Neural progenitor cell (in vitro differentiated cells): ENCODE data around the gene ARHGAP45. TPM values are rescaled to one million over a fixed set of nuclear protein-coding genes. Genes with fewer than 3 reads are reported as not detected.
A peak's percentile ranks its signal among the peaks of the same experiment; 100 is the strongest.

ENCODE experiments used
- DNase-seq: peaks from one replicate; pipeline ENCODE4 v3.0.0-alpha.2; 2016; ENCODE audit warnings: low spot score
- H2AFZ ChIP-seq: fragments of 200-600 bp; sonication (generic); replicated peaks from 2 replicates; pipeline ENCODE4 v1.6.1; 2016; ENCODE audit warnings: antibody characterized with exemption
- H3F3A ChIP-seq: fragments of 200-600 bp; sonication (generic); 2 replicates; pipeline ENCODE4 v1.6.1; 2016; ENCODE audit warnings: antibody characterized with exemption, low read depth
- H3K27ac ChIP-seq: fragments of 200-600 bp; sonication (generic); 2 replicates; pipeline ENCODE4 v1.5.1; 2016; ENCODE audit warnings: mild to moderate bottlenecking
- H3K27me3 ChIP-seq: fragments of 200-600 bp; sonication (generic); 2 replicates; pipeline ENCODE4 v1.6.1; 2016; ENCODE audit warnings: mild to moderate bottlenecking, moderate library complexity
- H3K36me3 ChIP-seq: fragments of 200-600 bp; sonication (generic); 2 replicates; pipeline ENCODE4 v1.5.1; 2016
- H3K4me1 ChIP-seq: fragments of 200-600 bp; sonication (generic); 2 replicates; pipeline ENCODE4 v1.6.1; 2016; ENCODE audit warnings: mixed run types
- H3K4me2 ChIP-seq: fragments of 200-600 bp; sonication (generic); 2 replicates; pipeline ENCODE4 v1.6.1; 2016
- H3K4me3 ChIP-seq: fragments of 200-600 bp; sonication (generic); 2 replicates; pipeline ENCODE4 v1.5.1; 2016
- H3K79me2 ChIP-seq: fragments of 200-600 bp; sonication (generic); 2 replicates; pipeline ENCODE4 v1.6.1; 2016; ENCODE audit warnings: low read depth
- H3K9ac ChIP-seq: fragments of 200-600 bp; sonication (generic); 2 replicates; pipeline ENCODE4 v1.6.1; 2016
- H3K9me3 ChIP-seq: fragments of 200-600 bp; sonication (generic); 2 replicates; pipeline ENCODE4 v1.5.1; 2016; ENCODE audit warnings: low read depth
- H4K20me1 ChIP-seq: fragments of 200-600 bp; sonication (generic); 2 replicates; pipeline ENCODE4 v1.6.1; 2016; ENCODE audit warnings: low read depth
- H3K27ac Mint-ChIP-seq: 3 replicates; pipeline ENCODE4 v1.8.0; 2021; ENCODE audit warnings: mixed read lengths
- H3K27me3 Mint-ChIP-seq: 2 replicates; pipeline ENCODE4 v1.8.0; 2022; ENCODE audit warnings: low read depth, mild to moderate bottlenecking, inconsistent platforms, moderate library complexity, mixed read lengths; ENCODE audit not compliant: insufficient read depth
- H3K36me3 Mint-ChIP-seq: 3 replicates; pipeline ENCODE4 v1.8.0; 2021; ENCODE audit warnings: mixed read lengths
- H3K4me1 Mint-ChIP-seq: 3 replicates; pipeline ENCODE4 v1.8.0; 2021; ENCODE audit warnings: mixed read lengths
- H3K4me3 Mint-ChIP-seq: 3 replicates; pipeline ENCODE4 v1.8.0; 2021; ENCODE audit warnings: mild to moderate bottlenecking, moderate library complexity, mixed read lengths
- H3K9me3 Mint-ChIP-seq: 3 replicates; pipeline ENCODE4 v1.8.0; 2020; ENCODE audit warnings: mixed read lengths
- CTCF ChIP-seq: fragments of 200-600 bp; sonication (generic); IDR thresholded peaks from 2 replicates; pipeline ENCODE4 v1.5.1; 2017; ENCODE audit warnings: antibody characterized with exemption, mild to moderate bottlenecking
- EZH2 ChIP-seq: fragments of 200-600 bp; sonication (generic); IDR thresholded peaks from 2 replicates; pipeline ENCODE4 v1.6.1; 2017; ENCODE audit warnings: antibody characterized with exemption, mild to moderate bottlenecking, moderate library complexity
- EZH2phosphoT487 ChIP-seq: fragments of 200-600 bp; sonication (generic); IDR thresholded peaks from 2 replicates; pipeline ENCODE4 v1.6.1; 2017; ENCODE audit warnings: antibody characterized with exemption
- total RNA-seq: library from RNA; depleted of rRNA; stranded (reverse); fragments of >200 nt; gene quantifications from 2 replicates; pipeline ENCODE4 v1.2.3, GENCODE V29; 2015; ENCODE audit warnings: low replicate concordance

ARHGAP45 gene
- total RNA-seq, 1 donor from 2014 or later, result 9.6 TPM

DNA sequence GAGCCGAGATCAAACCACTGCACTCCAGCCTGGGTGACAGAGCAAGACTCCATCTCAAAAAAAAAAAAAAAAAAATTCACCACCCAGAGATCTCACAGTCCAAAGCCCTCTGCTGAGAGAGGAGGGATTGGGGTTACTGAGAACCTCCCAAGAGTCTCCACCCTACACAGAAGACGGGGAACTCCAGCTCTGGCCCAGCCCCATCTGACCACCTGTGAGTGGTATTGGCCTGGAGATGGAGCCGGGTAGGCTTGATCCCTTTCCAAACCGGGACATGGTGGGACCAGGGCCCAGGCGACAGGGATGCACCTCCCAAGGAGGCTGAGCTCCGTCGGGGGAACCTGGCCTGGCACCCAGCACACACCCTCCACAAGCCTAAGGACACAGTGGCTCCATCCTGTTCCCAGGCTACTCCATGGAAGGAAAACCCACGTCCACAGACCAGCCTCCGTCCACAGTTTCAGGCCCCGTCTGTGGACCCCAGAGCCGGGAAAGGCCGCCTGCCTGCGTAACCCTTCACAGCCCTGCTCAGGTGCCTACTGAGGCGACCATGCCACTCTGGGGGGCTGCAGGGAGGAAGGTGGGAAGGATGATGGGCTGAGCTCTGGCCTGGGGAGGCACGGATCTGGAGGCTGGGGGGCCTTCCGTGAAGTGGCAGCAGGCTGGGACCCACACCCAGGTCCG is 47.9 kb upstream of the ARHGAP45 start:
- no peak overlapping the region for H3K27ac ChIP-seq
- peaks cover 39% of the 10 kb centered on the region for H3K4me1 Mint-ChIP-seq
- peaks cover 67% of the 10 kb centered on the region for H3K79me2 ChIP-seq
- peaks cover 21% of the 10 kb centered on the region for H3F3A ChIP-seq
- no peaks in the 10 kb centered on the region for H3K9me3 Mint-ChIP-seq
- no peak overlapping the region for H2AFZ ChIP-seq
- peak overlapping the region; percentile 97 for H3K4me2 ChIP-seq
- H3K36me3 ChIP-seq, result no peaks in the 10 kb centered on the region
- DNase-seq, result no peak
- peak overlapping the region; percentile 97 for H3K4me3 ChIP-seq
- H3K27me3 ChIP-seq, result no peaks in the 10 kb centered on the region
- no peak overlapping the region for H3K27ac Mint-ChIP-seq
- no peaks in the 10 kb centered on the region for H3K36me3 Mint-ChIP-seq
- peak overlapping the region; percentile 39 for H3K9ac ChIP-seq
- H3K9me3 ChIP-seq, result no peaks in the 10 kb centered on the region
- H3K27me3 Mint-ChIP-seq, result peaks cover 8% of the 10 kb centered on the region
- H3K4me1 ChIP-seq, result peaks cover 21% of the 10 kb centered on the region
- peak overlapping the region; percentile 91 for H3K4me3 Mint-ChIP-seq
- peaks cover 64% of the 10 kb centered on the region for H4K20me1 ChIP-seq
- TF ChIP-seq EZH2, result no peak
- TF ChIP-seq CTCF, result no peak
- TF ChIP-seq EZH2phosphoT487, result no peak

DNA sequence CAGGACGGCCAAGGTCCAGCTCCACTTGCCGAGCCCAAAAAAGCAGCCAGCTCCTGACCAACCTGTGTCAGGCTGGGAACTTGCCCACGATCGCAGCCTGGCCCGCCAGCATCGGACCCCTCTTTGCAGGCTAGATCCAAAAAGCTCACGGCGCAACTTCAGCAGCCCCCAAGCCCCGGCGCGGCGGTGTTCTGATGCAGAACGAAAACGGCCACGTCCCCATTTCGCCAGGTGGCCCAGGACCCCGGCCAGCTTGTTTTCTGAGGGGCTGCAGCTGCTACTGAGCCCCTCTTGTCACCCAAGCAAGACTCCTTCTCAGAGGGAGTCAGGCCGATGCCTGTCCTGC is 47.4 kb upstream of the ARHGAP45 start:
- Histone ChIP-seq H3K4me1 (peaks cover 21% of the 10 kb centered on the region), H4K20me1 (peaks cover 60% of the 10 kb centered on the region), H3K9ac (peak overlapping the region; percentile 85), H3F3A (peaks cover 21% of the 10 kb centered on the region), H3K9me3 (no peaks in the 10 kb centered on the region), H3K27me3 (no peaks in the 10 kb centered on the region), H3K36me3 (no peaks in the 10 kb centered on the region), H2AFZ (no peak overlapping the region), H3K4me2 (peak overlapping the region; percentile 97), H3K79me2 (peaks cover 62% of the 10 kb centered on the region), H3K27ac (no peak overlapping the region), H3K4me3 (peak overlapping the region; percentile 97)
- Mint-ChIP-seq H3K27me3 (peaks cover 9% of the 10 kb centered on the region), H3K4me3 (peak overlapping the region; percentile 91), H3K27ac (no peak overlapping the region), H3K36me3 (no peaks in the 10 kb centered on the region), H3K4me1 (peaks cover 39% of the 10 kb centered on the region), H3K9me3 (no peaks in the 10 kb centered on the region)
- TF ChIP-seq CTCF (no peak), EZH2 (no peak), EZH2phosphoT487 (no peak)
- DNase-seq, result no peak

- peak overlapping the region; percentile 21 for H3K27ac Mint-ChIP-seq
- no peaks in the 10 kb centered on the region for H3K36me3 ChIP-seq
- H3K27ac ChIP-seq, result no peak overlapping the region
- H3K9me3 Mint-ChIP-seq, result no peaks in the 10 kb centered on the region
- H3K4me1 ChIP-seq, result peaks cover 21% of the 10 kb centered on the region
- no peaks in the 10 kb centered on the region for H3K9me3 ChIP-seq
- H3K4me3 Mint-ChIP-seq, result peak overlapping the region; percentile 91
- no peaks in the 10 kb centered on the region for H3K36me3 Mint-ChIP-seq
- H3F3A ChIP-seq, result peaks cover 25% of the 10 kb centered on the region
- H3K27me3 Mint-ChIP-seq, result peaks cover 11% of the 10 kb centered on the region
- H3K4me3 ChIP-seq, result peak overlapping the region; percentile 97
- H3K9ac ChIP-seq, result peak overlapping the region; percentile 85
- peaks cover 41% of the 10 kb centered on the region for H3K4me1 Mint-ChIP-seq
- peak; percentile 43 for DNase-seq
- H3K4me2 ChIP-seq, result peak overlapping the region; percentile 97
- peaks cover 54% of the 10 kb centered on the region for H4K20me1 ChIP-seq
- no peaks in the 10 kb centered on the region for H3K27me3 ChIP-seq
- no peak for TF ChIP-seq CTCF
- TF ChIP-seq EZH2, result no peak
- no peak for TF ChIP-seq EZH2phosphoT487
- H3K79me2 ChIP-seq, result peaks cover 56% of the 10 kb centered on the region
- no peak overlapping the region for H2AFZ ChIP-seq
Observed at GRCh38 chr19:1019980-1020867, 46.7 kb upstream of the ARHGAP45 start.
